ENCODE results near the gene NTRK3. TPM values are rescaled to one million over a fixed set of nuclear protein-coding genes. Genes with fewer than 3 reads are reported as not detected.

NTRK3 gene
- total RNA-seq, 4 donors from 2014 or later: 5.3 to 11.7 (median 6.3) TPM

DNA sequence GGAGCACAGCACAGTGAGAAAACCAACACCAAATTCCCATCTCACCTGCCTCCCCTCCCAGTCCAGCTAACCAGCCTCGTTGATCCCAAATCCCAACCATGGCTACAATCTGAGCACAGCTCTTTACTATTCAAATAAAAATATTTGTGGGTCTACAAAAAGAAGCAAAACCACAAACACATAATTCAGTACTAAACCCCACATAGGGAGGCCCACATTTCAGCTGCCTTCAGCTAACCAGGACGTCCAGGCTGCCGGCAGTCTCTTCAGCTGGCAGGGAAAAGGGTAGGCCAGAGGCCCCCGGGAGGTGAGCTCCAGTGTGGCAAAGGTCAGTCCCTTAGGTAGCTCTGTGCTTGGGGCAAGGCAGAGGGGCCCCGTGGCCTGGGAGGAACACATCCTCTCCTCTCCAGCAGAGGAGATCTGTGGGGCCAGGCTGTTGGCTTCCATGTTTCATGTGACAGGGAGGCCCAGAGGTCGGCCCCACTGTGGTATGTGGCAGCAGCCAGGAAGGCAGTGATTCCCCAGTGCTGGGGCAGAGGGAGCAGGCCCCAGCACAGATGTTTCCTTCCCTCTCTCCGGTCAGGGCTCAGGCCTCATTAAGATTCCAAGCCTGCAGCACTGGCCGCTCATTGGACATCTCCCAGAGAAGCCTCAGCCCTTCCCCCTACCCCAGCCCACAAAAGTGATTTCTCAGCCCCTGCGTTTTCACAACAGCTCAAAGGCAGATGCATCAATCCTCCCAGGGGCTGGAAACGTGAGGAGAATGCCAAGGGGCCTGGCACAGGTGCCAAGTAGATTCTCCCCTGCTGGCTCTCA lies 381.4 kb downstream of the NTRK3 start:
- no peak overlapping the region for H3K4me3 ChIP-seq
- no peaks in the 10 kb centered on the region for H3K36me3 ChIP-seq
- no peaks in the 10 kb centered on the region for H3K27me3 ChIP-seq
- 41% methylated on average over 10 of the region's 10 CpGs for WGBS
- no peak for DNase-seq (ENCODE audit: low spot score in 2 of 2)
- no peaks in the 10 kb centered on the region for H3K9me3 ChIP-seq
- no peak overlapping the region for H3K27ac ChIP-seq
- no peak for TF ChIP-seq EP300 (IDR thresholded peaks at IDR 0.05)
- TF ChIP-seq, protein P1, sequence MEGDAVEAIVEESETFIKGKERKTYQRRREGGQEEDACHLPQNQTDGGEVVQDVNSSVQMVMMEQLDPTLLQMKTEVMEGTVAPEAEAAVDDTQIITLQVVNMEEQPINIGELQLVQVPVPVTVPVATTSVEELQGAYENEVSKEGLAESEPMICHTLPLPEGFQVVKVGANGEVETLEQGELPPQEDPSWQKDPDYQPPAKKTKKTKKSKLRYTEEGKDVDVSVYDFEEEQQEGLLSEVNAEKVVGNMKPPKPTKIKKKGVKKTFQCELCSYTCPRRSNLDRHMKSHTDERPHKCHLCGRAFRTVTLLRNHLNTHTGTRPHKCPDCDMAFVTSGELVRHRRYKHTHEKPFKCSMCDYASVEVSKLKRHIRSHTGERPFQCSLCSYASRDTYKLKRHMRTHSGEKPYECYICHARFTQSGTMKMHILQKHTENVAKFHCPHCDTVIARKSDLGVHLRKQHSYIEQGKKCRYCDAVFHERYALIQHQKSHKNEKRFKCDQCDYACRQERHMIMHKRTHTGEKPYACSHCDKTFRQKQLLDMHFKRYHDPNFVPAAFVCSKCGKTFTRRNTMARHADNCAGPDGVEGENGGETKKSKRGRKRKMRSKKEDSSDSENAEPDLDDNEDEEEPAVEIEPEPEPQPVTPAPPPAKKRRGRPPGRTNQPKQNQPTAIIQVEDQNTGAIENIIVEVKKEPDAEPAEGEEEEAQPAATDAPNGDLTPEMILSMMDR (IDR thresholded peaks at IDR 0.05): no peak
- no peak for TF ChIP-seq POLR2AphosphoS5 (IDR thresholded peaks at IDR 0.05)
- TF ChIP-seq POLR2A (IDR thresholded peaks at IDR 0.05): no peak
- H3K4me1 ChIP-seq: no peaks in the 10 kb centered on the region

DNA sequence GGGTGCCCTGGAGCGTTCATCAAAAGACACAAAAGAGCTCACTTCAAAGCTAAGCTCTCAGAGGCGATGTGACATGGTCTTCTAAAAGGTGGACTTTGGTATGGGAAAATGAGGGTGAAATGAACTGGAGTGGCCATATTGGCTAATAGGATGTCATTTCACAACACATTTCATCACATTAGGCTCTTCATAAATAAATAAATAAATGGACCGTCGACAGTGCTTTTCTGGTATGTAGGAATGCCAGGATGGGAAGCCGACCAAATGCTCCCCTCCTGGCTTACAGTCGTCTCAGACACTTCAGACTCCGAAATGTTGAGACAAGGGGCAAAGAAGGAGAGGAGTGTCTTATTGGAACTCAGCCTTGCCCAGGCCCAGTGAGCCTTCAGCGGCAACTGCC lies 383.0 kb downstream of the NTRK3 start:
- TF ChIP-seq, protein P1 (IDR thresholded peaks at IDR 0.05): no peak
- TF ChIP-seq EP300 (IDR thresholded peaks at IDR 0.05): no peak
- TF ChIP-seq POLR2AphosphoS5 (IDR thresholded peaks at IDR 0.05): no peak
- no peak for TF ChIP-seq POLR2A (IDR thresholded peaks at IDR 0.05)
- no peaks in the 10 kb centered on the region for H3K27me3 ChIP-seq
- H3K27ac ChIP-seq: no peak overlapping the region

DNA sequence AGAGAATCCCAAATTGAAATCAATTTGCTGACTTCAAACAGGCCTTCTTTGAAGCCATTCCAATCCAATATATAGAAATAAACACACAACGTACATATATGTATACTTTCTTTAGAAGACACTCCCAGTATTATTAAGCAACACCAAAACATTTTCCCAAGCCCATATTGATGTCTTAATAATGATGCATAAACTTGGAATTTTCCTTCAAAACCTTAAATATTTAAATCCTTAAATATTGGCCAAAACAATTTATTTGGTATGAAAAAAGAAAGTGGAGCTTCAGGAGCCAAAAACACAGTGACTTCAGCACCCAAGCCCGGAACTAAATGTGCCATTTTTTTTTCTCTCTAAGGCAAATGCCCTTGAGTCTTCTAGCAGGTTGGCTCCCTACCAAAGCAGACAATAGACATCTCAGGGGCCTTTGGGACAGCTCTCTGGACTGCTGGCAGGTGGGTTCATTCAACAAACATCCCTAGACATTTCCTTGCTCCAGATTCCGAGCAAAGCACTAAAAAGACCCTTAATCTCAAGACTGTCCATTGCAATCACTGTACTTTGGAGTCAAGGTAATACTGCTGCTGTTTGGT lies 384.7 kb downstream of the NTRK3 start:
- H3K27ac ChIP-seq: no peak overlapping the region
- H3K27me3 ChIP-seq: no peaks in the 10 kb centered on the region
- H3K36me3 ChIP-seq: no peaks in the 10 kb centered on the region
- H3K4me1 ChIP-seq: no peaks in the 10 kb centered on the region
- TF ChIP-seq POLR2AphosphoS5 (IDR thresholded peaks at IDR 0.05) (no peak), POLR2A (IDR thresholded peaks at IDR 0.05) (no peak), EP300 (IDR thresholded peaks at IDR 0.05) (no peak)
- TF ChIP-seq, protein P1 (IDR thresholded peaks at IDR 0.05): no peak
- no peak overlapping the region for H3K4me3 ChIP-seq
- 85% methylated on average over 3 of the region's 3 CpGs for WGBS
- H3K9me3 ChIP-seq: no peaks in the 10 kb centered on the region
- DNase-seq (ENCODE audit: low spot score in 2 of 2): no peak

More for the DNA sequence above, 383.0 kb downstream of the NTRK3 start:
- WGBS: 83% methylated on average over 8 of the region's 8 CpGs
- no peak overlapping the region for H3K4me3 ChIP-seq
- no peaks in the 10 kb centered on the region for H3K9me3 ChIP-seq
- no peak for DNase-seq (ENCODE audit: low spot score in 2 of 2)
- H3K4me1 ChIP-seq: no peaks in the 10 kb centered on the region
- H3K36me3 ChIP-seq: no peaks in the 10 kb centered on the region

DNA sequence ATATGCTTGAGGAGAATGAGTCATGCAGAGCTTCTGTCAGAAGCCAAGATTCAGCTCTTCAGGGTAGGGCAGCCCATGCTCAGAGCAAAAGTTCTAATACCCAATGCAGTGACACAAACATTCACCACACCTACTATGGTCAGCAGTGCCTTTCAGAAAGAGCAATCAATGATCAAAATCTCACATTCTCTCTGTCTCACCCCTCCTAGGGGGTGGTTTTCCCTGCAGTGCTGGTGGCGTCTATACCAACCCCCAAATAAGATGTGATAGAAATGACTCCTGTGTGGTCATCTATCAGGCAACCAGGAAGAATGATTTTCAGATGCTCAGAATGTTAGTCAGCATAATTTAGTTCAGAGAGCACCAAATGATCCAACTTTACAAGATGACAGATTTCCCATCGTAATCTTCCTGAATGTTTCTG lies 385.3 kb downstream of the NTRK3 start:
- H3K9me3 ChIP-seq: no peaks in the 10 kb centered on the region
- 96% methylated on average over 2 of the region's 2 CpGs for WGBS
- no peaks in the 10 kb centered on the region for H3K4me1 ChIP-seq
- no peak for DNase-seq (ENCODE audit: low spot score in 2 of 2)
- no peak overlapping the region for H3K27ac ChIP-seq
- H3K27me3 ChIP-seq: no peaks in the 10 kb centered on the region
- TF ChIP-seq POLR2A (IDR thresholded peaks at IDR 0.05) (no peak), POLR2AphosphoS5 (IDR thresholded peaks at IDR 0.05) (no peak), EP300 (IDR thresholded peaks at IDR 0.05) (no peak)
- TF ChIP-seq, protein P1 (IDR thresholded peaks at IDR 0.05): no peak
- H3K36me3 ChIP-seq: no peaks in the 10 kb centered on the region
- H3K4me3 ChIP-seq: no peak overlapping the region

DNA sequence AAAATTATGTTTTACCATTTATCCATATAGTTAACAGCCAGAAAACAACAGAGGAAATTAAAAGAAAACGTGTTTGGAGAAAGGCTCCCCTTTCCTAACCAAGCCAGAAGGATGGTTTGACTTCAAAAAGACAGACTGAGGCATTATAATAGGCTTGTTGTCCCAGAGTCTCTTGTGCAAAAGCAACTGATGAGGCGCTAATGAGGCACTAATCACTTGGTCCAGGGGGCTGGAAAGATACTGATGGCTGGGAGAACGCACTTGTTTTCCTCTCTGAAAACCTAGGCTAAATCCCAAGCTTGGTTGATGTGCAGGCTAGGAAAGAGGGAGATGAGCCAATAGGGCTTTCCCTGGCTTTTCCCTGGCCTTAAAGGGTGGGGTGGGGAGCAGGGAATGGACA lies 389.6 kb downstream of the NTRK3 start:
- no peaks in the 10 kb centered on the region for H3K4me1 ChIP-seq
- 32% methylated on average over 2 of the region's 3 CpGs for WGBS
- no peak for TF ChIP-seq EP300 (IDR thresholded peaks at IDR 0.05)
- TF ChIP-seq POLR2AphosphoS5 (IDR thresholded peaks at IDR 0.05): no peak
- TF ChIP-seq, protein P1 (IDR thresholded peaks at IDR 0.05): no peak
- no peak for TF ChIP-seq POLR2A (IDR thresholded peaks at IDR 0.05)
- DNase-seq (ENCODE audit: low spot score in 2 of 2): no peak
- no peaks in the 10 kb centered on the region for H3K27me3 ChIP-seq
- no peak overlapping the region for H3K27ac ChIP-seq
- no peaks in the 10 kb centered on the region for H3K9me3 ChIP-seq
- no peaks in the 10 kb centered on the region for H3K36me3 ChIP-seq
- no peak overlapping the region for H3K4me3 ChIP-seq

All from suprapubic skin (tissue), 4 donors.